Measurements from ENCODE around the gene THOC2.

Gene THOC2

DNA sequence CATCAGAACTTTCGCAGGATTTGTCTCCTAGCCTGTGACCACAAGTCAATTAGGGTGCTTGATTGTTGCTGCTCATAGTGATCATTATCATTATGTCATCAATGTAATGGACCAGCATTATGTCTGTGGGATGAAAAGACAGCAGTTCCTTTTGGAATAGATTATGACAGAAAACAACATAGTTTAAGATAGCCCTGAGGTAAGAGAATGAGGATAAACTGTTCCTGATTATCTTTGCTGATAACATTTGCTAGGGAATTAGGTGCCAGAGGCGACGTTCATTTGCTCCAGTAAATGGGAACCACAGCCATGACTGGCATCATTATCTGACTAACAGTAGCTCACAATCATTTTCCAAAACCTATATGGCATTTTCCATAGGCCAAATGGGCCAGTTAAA is 12.7 kb upstream of the THOC2 start:
- POLR2A ChIA-PET, result no interaction called here

DNA sequence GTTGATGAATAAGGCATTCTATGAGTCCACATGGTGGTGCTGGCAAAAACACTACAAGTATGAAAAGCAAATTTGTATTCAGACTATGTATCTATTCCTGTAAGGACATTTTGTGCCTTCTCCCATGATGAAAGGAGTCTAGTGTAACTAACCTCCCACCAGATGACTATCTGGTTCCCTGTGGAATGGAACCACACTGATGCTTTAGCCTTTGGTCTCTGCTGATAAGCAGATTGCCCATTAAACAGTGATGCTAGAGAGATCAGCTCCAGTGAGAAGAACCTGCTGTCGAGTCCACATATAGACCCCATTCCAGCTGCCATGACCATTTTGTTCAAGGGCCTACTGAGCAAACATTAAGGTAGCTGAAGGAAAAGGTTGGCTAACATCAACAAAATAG is 10.5 kb upstream of the THOC2 start:
- Histone ChIP-seq H3K4me1 (ENCODE audit: control insufficient read depth, insufficient read depth, low read length) (no peaks in the 10 kb centered on the region), H3K9me3 (ENCODE audit: control insufficient read depth, insufficient read depth, low read depth, low read length) (no peaks in the 10 kb centered on the region), H3K36me3 (ENCODE audit: control insufficient read depth in 2 of 2, insufficient read depth in 1 of 2, low read length in 2 of 2) (no peaks in the 10 kb centered on the region), H3K27ac (ENCODE audit: extremely low read depth, low read depth, low read length) (no peak overlapping the region), H3K4me3 (ENCODE audit: low read depth, low read length) (no peak overlapping the region)
- ChIA-PET POLR2A (no interaction called here), CTCF (interaction anchor here (1.4 kb wide), 1 partner anchor 13 kb away, joined by 3 read pairs; no protein-coding TSS in a partner anchor)
- TF ChIP-seq ZNF174 (tag by site-specific recombination; IDR thresholded peaks at IDR 0.05) (no peak), ZNF2 (tag by site-specific recombination; IDR thresholded peaks at IDR 0.05) (no peak), ZXDB (tag by site-specific recombination; IDR thresholded peaks at IDR 0.05) (no peak), ZNF514 (tag by site-specific recombination; IDR thresholded peaks at IDR 0.05) (no peak), KLF16 (tag by site-specific recombination; IDR thresholded peaks at IDR 0.05) (no peak), ZNF777 (tag by site-specific recombination; IDR thresholded peaks at IDR 0.05; ENCODE audit: borderline replicate concordance) (no peak), ZNF324 (tag by site-specific recombination; IDR thresholded peaks at IDR 0.05) (no peak), YY2 (tag by site-specific recombination; IDR thresholded peaks at IDR 0.05) (no peak), ZNF701 (tag by site-specific recombination; IDR thresholded peaks at IDR 0.05) (no peak), ZFP69B (tag by site-specific recombination; IDR thresholded peaks at IDR 0.05) (no peak)
- TF ChIP-seq, protein P1, sequence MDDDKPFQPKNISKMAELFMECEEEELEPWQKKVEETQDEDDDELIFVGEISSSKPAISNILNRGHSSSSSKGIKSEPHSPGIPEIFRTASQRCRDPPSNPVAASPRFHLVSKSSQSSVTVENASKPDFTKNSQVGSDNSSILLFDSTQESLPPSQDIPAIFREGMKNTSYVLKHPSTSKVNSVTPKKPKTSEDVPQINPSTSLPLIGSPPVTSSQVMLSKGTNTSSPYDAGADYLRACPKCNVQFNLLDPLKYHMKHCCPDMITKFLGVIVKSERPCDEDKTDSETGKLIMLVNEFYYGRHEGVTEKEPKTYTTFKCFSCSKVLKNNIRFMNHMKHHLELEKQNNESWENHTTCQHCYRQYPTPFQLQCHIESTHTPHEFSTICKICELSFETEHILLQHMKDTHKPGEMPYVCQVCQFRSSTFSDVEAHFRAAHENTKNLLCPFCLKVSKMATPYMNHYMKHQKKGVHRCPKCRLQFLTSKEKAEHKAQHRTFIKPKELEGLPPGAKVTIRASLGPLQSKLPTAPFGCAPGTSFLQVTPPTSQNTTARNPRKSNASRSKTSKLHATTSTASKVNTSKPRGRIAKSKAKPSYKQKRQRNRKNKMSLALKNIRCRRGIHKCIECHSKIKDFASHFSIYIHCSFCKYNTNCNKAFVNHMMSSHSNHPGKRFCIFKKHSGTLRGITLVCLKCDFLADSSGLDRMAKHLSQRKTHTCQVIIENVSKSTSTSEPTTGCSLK (tag by site-specific recombination; IDR thresholded peaks at IDR 0.05), result no peak
- TF ChIP-seq, protein P2, sequence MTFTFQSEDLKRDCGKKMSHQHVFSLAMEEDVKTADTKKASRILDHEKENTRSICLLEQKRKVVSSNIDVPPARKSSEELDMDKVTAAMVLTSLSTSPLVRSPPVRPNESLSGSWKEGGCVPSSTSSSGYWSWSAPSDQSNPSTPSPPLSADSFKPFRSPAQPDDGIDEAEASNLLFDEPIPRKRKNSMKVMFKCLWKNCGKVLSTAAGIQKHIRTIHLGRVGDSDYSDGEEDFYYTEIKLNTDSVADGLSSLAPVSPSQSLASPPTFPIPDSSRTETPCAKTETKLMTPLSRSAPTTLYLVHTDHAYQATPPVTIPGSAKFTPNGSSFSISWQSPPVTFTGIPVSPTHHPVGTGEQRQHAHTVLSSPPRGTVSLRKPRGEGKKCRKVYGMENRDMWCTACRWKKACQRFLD (tag by site-specific recombination; IDR thresholded peaks at IDR 0.05), result no peak

More for the DNA sequence above, 12.7 kb upstream of the THOC2 start:
- Histone ChIP-seq H3K27ac (ENCODE audit: extremely low read depth, low read depth, low read length) (no peak overlapping the region), H3K4me3 (ENCODE audit: low read depth, low read length) (no peak overlapping the region), H3K36me3 (ENCODE audit: control insufficient read depth in 2 of 2, insufficient read depth in 1 of 2, low read length in 2 of 2) (no peaks in the 10 kb centered on the region), H3K4me1 (ENCODE audit: control insufficient read depth, insufficient read depth, low read length) (no peaks in the 10 kb centered on the region), H3K9me3 (ENCODE audit: control insufficient read depth, insufficient read depth, low read depth, low read length) (no peaks in the 10 kb centered on the region)
- TF ChIP-seq ZNF292 (tag by site-specific recombination; IDR thresholded peaks at IDR 0.05; ENCODE audit: borderline replicate concordance, low read depth) (no peak), ZNF416 (tag by site-specific recombination; IDR thresholded peaks at IDR 0.05) (no peak), ZNF660 (tag by site-specific recombination; IDR thresholded peaks at IDR 0.05) (no peak), ZNF571 (tag by site-specific recombination; IDR thresholded peaks at IDR 0.05) (no peak), ZNF221 (tag by site-specific recombination; IDR thresholded peaks at IDR 0.05; ENCODE audit: borderline replicate concordance) (no peak), KLF9 (tag by site-specific recombination; IDR thresholded peaks at IDR 0.05; ENCODE audit: low read depth) (no peak), KLF16 (tag by site-specific recombination; IDR thresholded peaks at IDR 0.05) (no peak), ZEB2 (tag by site-specific recombination; IDR thresholded peaks at IDR 0.05) (no peak), ZNF768 (tag by site-specific recombination; IDR thresholded peaks at IDR 0.05) (no peak), ZNF19 (tag by site-specific recombination; IDR thresholded peaks at IDR 0.05; ENCODE audit: low read depth) (no peak), ZNF140 (tag by site-specific recombination; IDR thresholded peaks at IDR 0.05) (no peak), KLF10 (tag by site-specific recombination; IDR thresholded peaks at IDR 0.05) (no peak), ZNF670 (tag by site-specific recombination; IDR thresholded peaks at IDR 0.05; ENCODE audit: low read depth) (no peak), ZNF324 (tag by site-specific recombination; IDR thresholded peaks at IDR 0.05) (no peak), ZNF654 (tag by site-specific recombination; IDR thresholded peaks at IDR 0.05; ENCODE audit: low read depth) (no peak), ZNF549 (tag by site-specific recombination; IDR thresholded peaks at IDR 0.05) (no peak)
- TF ChIP-seq, protein P3, sequence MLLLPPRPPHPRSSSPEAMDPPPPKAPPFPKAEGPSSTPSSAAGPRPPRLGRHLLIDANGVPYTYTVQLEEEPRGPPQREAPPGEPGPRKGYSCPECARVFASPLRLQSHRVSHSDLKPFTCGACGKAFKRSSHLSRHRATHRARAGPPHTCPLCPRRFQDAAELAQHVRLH (tag by site-specific recombination; IDR thresholded peaks at IDR 0.05), result no peak
- TF ChIP-seq, protein P4, sequence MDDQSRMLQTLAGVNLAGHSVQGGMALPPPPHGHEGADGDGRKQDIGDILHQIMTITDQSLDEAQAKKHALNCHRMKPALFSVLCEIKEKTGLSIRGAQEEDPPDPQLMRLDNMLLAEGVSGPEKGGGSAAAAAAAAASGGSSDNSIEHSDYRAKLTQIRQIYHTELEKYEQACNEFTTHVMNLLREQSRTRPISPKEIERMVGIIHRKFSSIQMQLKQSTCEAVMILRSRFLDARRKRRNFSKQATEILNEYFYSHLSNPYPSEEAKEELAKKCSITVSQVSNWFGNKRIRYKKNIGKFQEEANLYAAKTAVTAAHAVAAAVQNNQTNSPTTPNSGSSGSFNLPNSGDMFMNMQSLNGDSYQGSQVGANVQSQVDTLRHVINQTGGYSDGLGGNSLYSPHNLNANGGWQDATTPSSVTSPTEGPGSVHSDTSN (CRISPR knock-in tag; IDR thresholded peaks at IDR 0.05), result no peak
- CTCF ChIA-PET, result interaction anchor here (1.6 kb wide), 1 partner anchor 10 kb away, joined by 5 read pairs; no protein-coding TSS in a partner anchor

All from HEK293 (cell line).